Left lung (tissue), 10 donors: Measurements from ENCODE around the gene WFDC8. TPM values are rescaled to one million over a fixed set of nuclear protein-coding genes. Genes with fewer than 3 reads are reported as not detected.
A peak's percentile ranks its signal among the peaks of the same experiment; 100 is the strongest.

Experiments used
- ATAC-seq: fragments of 200-7000 bp; cut with Tn5 transposase; one replicate; pipeline ENCODE4 v1.9.1; 2020; ENCODE audit warnings: moderate library complexity
- DNase-seq, 4 donors: peaks; one replicate each; pipeline ENCODE4 v3.0.0-alpha.2; 2013 to 2020
- H3K27ac ChIP-seq, 2 donors: fragments of 200-600 bp; sonication (generic) in 1 of 2; one replicate each; pipeline versions ENCODE4 v1.5.0 to v1.8.0; 2020 to 2021
- H3K27me3 ChIP-seq, 2 donors: fragments of 200-600 bp; sonication (generic) in 1 of 2; one replicate each; pipeline versions ENCODE4 v1.5.0 to v1.8.0; 2020 to 2021
- H3K36me3 ChIP-seq, 2 donors: fragments of 200-600 bp; sonication (generic) in 1 of 2; one replicate each; pipeline versions ENCODE4 v1.5.0 to v1.8.0; 2020 to 2021
- H3K4me1 ChIP-seq, 2 donors: fragments of 200-600 bp; one replicate each; pipeline ENCODE4 v1.8.0; 2021
- H3K4me3 ChIP-seq, 2 donors: fragments of 200-600 bp; sonication (generic) in 1 of 2; one replicate each; pipeline versions ENCODE4 v1.5.0 to v1.8.0; 2020 to 2021; ENCODE audit warnings: mild to moderate bottlenecking in 1 of 2
- H3K9me3 ChIP-seq, 2 donors: fragments of 200-600 bp; sonication (generic) in 1 of 2; one replicate each; pipeline versions ENCODE4 v1.5.0 to v1.8.0; 2020 to 2021
- CTCF ChIP-seq, 2 donors: fragments of 200-600 bp; sonication (generic) in 1 of 2; IDR thresholded peaks; one replicate each; pipeline versions ENCODE4 v1.5.0 to v1.8.0; 2021; ENCODE audit warnings: antibody characterized with exemption in 2 of 2
- intact Hi-C, 2 donors: fragments of 100-400 bp; cut with DNase I; formaldehyde crosslinking; loops; one replicate each; pipeline versions ENCODE4 v1.11.2 to v1.14.2; 2022
- polyA plus RNA-seq, 6 donors: library from polyadenylated mRNA; unstranded; fragments of 120-200 nt; gene quantifications; one replicate each; pipeline ENCODE4 v1.2.1, GENCODE V29; 2013; ENCODE audit not compliant: insufficient read length in 6 of 6
- total RNA-seq, 2 donors: library from RNA; stranded (reverse); fragmentation: NEBNext Ultra II Directional; extraction: Animal tissue kit (Norgen Biotek cat#: 25700); gene quantifications; one replicate each; pipeline ENCODE4 v1.2.1, GENCODE V29; 2021
- donor health status: DM: no; HTN: yes; CAD: no.
- donor health status: DM: no; HTN: no; CAD: no.

The WFDC8 gene
- total and polyA plus RNA-seq, 8 donors = 0.28 TPM; not detected in 7

- no peak for TF ChIP-seq CTCF (IDR thresholded peaks at IDR 0.05)
- intact Hi-C loops = no loop called here
- H3K27me3 ChIP-seq = peaks cover 0 to 10% of the 10 kb centered on the region in 2 donors
These were observed 26.6 kb downstream of the WFDC8 start for GRCh38 chr20:45552456-45552855.

GRCh38 chr20:45550765-45551164 is 28.3 kb downstream of the WFDC8 start:
- TF ChIP-seq CTCF (IDR thresholded peaks at IDR 0.05) = no peak
- no peak for DNase-seq
- no peaks in the 10 kb centered on the region for H3K9me3 ChIP-seq
- intact Hi-C loops = no loop called here
- H3K27ac ChIP-seq = no peak overlapping the region
- H3K27me3 ChIP-seq = peaks cover 0 to 14% of the 10 kb centered on the region in 2 donors
- H3K4me1 ChIP-seq = no peaks in the 10 kb centered on the region
- no peak for ATAC-seq
- no peaks in the 10 kb centered on the region for H3K36me3 ChIP-seq
- H3K4me3 ChIP-seq = no peak overlapping the region

More at GRCh38 chr20:45552456-45552855, 26.6 kb downstream of the WFDC8 start:
- Histone ChIP-seq H3K9me3 (no peaks in the 10 kb centered on the region), H3K4me3 (no peak overlapping the region), H3K36me3 (no peaks in the 10 kb centered on the region), H3K27ac (no peak overlapping the region), H3K4me1 (no peaks in the 10 kb centered on the region)
- ATAC-seq = no peak
- no peak for DNase-seq

GRCh38 chr20:45548410-45548809 is 30.7 kb downstream of the WFDC8 start:
- Histone ChIP-seq H3K9me3 (no peaks in the 10 kb centered on the region), H3K27me3 (peaks cover 0 to 22% of the 10 kb centered on the region in 2 donors), H3K4me3 (no peak overlapping the region), H3K27ac (no peak overlapping the region), H3K4me1 (no peaks in the 10 kb centered on the region), H3K36me3 (no peaks in the 10 kb centered on the region)
- intact Hi-C loops = no loop called here
- no peak for TF ChIP-seq CTCF (IDR thresholded peaks at IDR 0.05)
- DNase-seq = no peak
- no peak for ATAC-seq

GRCh38 chr20:45547206-45547770 is 31.8 kb downstream of the WFDC8 start, which contains the start of gene EPPIN:
Gene EPPIN (minus strand): TSS chr20:45547401. CDS start chr20:45547357, 44 bp downstream.
- intact Hi-C loops = no loop called here
- DNase-seq (no peak), ATAC-seq (no peak)
- H3K9me3 ChIP-seq = no peaks in the 10 kb centered on the region
- no peak within 1 kb of the TSS for H3K27ac ChIP-seq
- H3K27me3 ChIP-seq = peaks cover 0 to 22% of the 10 kb centered on the region in 2 donors
- H3K36me3 ChIP-seq = no peaks in the 10 kb centered on the region
- no peak within 1 kb of the TSS for H3K4me3 ChIP-seq
- H3K4me1 ChIP-seq = no peaks in the 10 kb centered on the region
- no peak for TF ChIP-seq CTCF (IDR thresholded peaks at IDR 0.05)

- intact Hi-C loops = no loop called here
- Histone ChIP-seq H3K4me3 (no peak overlapping the region), H3K27ac (no peak overlapping the region), H3K27me3 (peaks cover 0 to 24% of the 10 kb centered on the region in 2 donors), H3K36me3 (no peaks in the 10 kb centered on the region), H3K9me3 (no peaks in the 10 kb centered on the region), H3K4me1 (no peaks in the 10 kb centered on the region)
- DNase-seq (peak in 2 of 4 donors; percentile 1 to 31), ATAC-seq (peak; percentile 93)
- TF ChIP-seq CTCF (IDR thresholded peaks at IDR 0.05) = peak; percentile 17 to 19
These were observed 33.2 kb downstream of the WFDC8 start for GRCh38 chr20:45545754-45546453.
